K562 (cell line): ENCODE data around the gene ADAMTSL2.

Source experiments
- POLR2A ChIP-seq: fragments of 450-650 bp; conservative IDR thresholded peaks from 2 replicates; pipeline ENCODE4 v1.6.1; 2016
- TRIM28 ChIP-seq: fragments of 450-650 bp; IDR thresholded peaks from 2 replicates; pipeline ENCODE4 v1.6.1; 2017
- TF ChIP-seq, protein P1 (sequence below), 2 experiments: fragments of 450-650 bp; IDR thresholded peaks; 2 replicates each; pipeline ENCODE4 v1.6.1; 2018; ENCODE audit warnings: mild to moderate bottlenecking in 2 of 2, low read depth in 1 of 2; ENCODE audit not compliant: partially characterized antibody in 2 of 2

DNA sequence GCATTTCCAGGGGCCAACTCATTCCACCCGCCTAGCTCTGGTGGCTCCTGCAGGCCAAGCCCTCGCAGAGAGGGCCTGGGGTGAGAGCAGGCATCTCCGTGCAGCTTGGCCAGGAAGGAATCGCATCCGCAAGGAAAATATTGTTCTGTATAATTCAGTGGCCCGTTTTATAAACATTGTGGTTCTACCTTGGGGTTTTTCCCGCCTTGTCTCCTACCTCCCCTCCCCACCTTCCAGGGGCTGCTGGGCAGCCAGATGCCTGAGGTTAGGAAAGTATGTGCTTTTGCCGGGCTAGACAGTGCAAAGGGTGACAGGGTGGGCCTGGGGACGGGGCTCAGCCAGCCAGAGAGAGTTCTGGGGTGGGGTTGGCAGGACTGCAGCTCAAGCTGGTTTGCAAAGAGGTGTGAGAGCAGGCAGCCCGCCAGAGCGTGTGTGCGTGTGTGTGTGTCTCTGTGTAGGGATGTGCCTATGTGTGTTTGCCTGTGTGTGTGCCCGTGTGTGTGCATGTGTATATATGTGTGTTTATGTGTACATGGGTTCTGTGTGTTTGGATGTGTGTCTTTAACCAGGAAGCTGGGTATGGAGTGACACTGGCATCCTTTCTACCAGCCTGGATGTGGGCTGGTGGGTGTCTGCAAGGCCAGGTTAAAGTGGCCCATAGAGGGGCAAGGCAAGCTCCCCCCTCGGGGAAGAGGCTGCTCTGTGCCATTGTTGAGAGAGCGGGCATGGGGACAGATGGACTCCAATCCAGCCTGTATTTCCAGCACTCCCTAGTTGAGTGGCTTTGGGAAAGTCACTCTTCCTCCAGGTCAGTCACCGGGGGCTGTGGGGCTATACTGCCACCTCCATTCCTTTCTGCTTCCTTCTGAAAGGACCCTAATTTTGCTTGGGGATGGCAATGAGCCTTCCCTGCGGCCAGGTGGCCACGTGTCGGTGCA lies 45.0 kb upstream of the ADAMTSL2 start:
- TF ChIP-seq, protein P1, sequence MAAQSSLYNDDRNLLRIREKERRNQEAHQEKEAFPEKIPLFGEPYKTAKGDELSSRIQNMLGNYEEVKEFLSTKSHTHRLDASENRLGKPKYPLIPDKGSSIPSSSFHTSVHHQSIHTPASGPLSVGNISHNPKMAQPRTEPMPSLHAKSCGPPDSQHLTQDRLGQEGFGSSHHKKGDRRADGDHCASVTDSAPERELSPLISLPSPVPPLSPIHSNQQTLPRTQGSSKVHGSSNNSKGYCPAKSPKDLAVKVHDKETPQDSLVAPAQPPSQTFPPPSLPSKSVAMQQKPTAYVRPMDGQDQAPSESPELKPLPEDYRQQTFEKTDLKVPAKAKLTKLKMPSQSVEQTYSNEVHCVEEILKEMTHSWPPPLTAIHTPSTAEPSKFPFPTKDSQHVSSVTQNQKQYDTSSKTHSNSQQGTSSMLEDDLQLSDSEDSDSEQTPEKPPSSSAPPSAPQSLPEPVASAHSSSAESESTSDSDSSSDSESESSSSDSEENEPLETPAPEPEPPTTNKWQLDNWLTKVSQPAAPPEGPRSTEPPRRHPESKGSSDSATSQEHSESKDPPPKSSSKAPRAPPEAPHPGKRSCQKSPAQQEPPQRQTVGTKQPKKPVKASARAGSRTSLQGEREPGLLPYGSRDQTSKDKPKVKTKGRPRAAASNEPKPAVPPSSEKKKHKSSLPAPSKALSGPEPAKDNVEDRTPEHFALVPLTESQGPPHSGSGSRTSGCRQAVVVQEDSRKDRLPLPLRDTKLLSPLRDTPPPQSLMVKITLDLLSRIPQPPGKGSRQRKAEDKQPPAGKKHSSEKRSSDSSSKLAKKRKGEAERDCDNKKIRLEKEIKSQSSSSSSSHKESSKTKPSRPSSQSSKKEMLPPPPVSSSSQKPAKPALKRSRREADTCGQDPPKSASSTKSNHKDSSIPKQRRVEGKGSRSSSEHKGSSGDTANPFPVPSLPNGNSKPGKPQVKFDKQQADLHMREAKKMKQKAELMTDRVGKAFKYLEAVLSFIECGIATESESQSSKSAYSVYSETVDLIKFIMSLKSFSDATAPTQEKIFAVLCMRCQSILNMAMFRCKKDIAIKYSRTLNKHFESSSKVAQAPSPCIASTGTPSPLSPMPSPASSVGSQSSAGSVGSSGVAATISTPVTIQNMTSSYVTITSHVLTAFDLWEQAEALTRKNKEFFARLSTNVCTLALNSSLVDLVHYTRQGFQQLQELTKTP (IDR thresholded peaks at IDR 0.05; ENCODE audit: low read depth in 1 of 2, partially characterized antibody in 2 of 2): no peak
- TF ChIP-seq POLR2A (no peak), TRIM28 (no peak)
